DOHH2 (cell line): Measurements from ENCODE around the gene RIN3.

Experiments
- H3F3A ChIP-seq: fragments of 200-600 bp; sonication (generic), shearing (Covaris generic); 2 replicates; pipeline ENCODE4 v1.6.0; 2016; ENCODE audit warnings: antibody characterized with exemption, mild to moderate bottlenecking; ENCODE audit not compliant: control insufficient read depth, insufficient read depth
- H3K27ac ChIP-seq: fragments of 200-600 bp; sonication (generic); 2 replicates; pipeline ENCODE4 v1.5.1; 2014; ENCODE audit warnings: low read depth, mild to moderate bottlenecking, low read length, moderate library complexity
- H3K27me3 ChIP-seq: fragments of 200-600 bp; sonication (generic); 2 replicates; pipeline ENCODE4 v1.6.1; 2014; ENCODE audit warnings: mild to moderate bottlenecking, low read length, mixed read lengths; ENCODE audit not compliant: control insufficient read depth
- H3K36me3 ChIP-seq: fragments of 200-600 bp; sonication (generic); 2 replicates; pipeline ENCODE4 v1.6.1; 2014; ENCODE audit warnings: mild to moderate bottlenecking, low read length, moderate library complexity, mixed read lengths; ENCODE audit not compliant: control insufficient read depth
- H3K4me1 ChIP-seq: fragments of 200-600 bp; sonication (generic); 2 replicates; pipeline ENCODE4 v1.6.1; 2014; ENCODE audit warnings: mild to moderate bottlenecking, low read length, mixed read lengths; ENCODE audit not compliant: control insufficient read depth
- H3K4me2 ChIP-seq: fragments of 200-600 bp; sonication (generic); 2 replicates; pipeline ENCODE4 v1.6.0; 2014; ENCODE audit warnings: mild to moderate bottlenecking, low read length, moderate library complexity
- H3K4me3 ChIP-seq: fragments of 200-600 bp; sonication (generic); 2 replicates; pipeline ENCODE4 v1.5.1; 2014; ENCODE audit warnings: mild to moderate bottlenecking, low read length, mixed read lengths
- H3K79me2 ChIP-seq: fragments of 200-600 bp; sonication (generic); 2 replicates; pipeline ENCODE4 v1.6.1; 2014; ENCODE audit warnings: mild to moderate bottlenecking, low read length, mixed read lengths; ENCODE audit not compliant: control insufficient read depth
- H3K9me2 ChIP-seq: fragments of 200-600 bp; sonication (generic); replicated peaks from 2 replicates; pipeline ENCODE4 v1.6.1; 2014; ENCODE audit warnings: mild to moderate bottlenecking, low read length, mixed read lengths; ENCODE audit not compliant: control insufficient read depth
- H3K9me3 ChIP-seq: fragments of 200-600 bp; sonication (generic); 2 replicates; pipeline ENCODE4 v1.6.1; 2014; ENCODE audit warnings: antibody characterized with exemption, low read length, mixed read lengths; ENCODE audit not compliant: control insufficient read depth, insufficient read depth
- H4K20me1 ChIP-seq: fragments of 200-600 bp; sonication (generic); 2 replicates; pipeline ENCODE4 v1.6.0; 2014; ENCODE audit warnings: low read depth, mild to moderate bottlenecking, antibody characterized with exemption, low read length, moderate library complexity; ENCODE audit not compliant: control insufficient read depth, insufficient read depth
- EZH2phosphoT487 ChIP-seq: fragments of 200-600 bp; sonication (generic); IDR thresholded peaks from 2 replicates; pipeline ENCODE4 v1.6.1; 2017; ENCODE audit warnings: borderline replicate concordance, mild to moderate bottlenecking, antibody characterized with exemption, low read length, moderate library complexity, mixed read lengths
- TF ChIP-seq, protein P1 (sequence below): fragments of 200-600 bp; sonication (generic); IDR thresholded peaks from one replicate; pipeline ENCODE4 v1.5.1; 2014; ENCODE audit warnings: antibody characterized with exemption, mild to moderate bottlenecking, low read depth, low read length; ENCODE audit not compliant: poor library complexity, severe bottlenecking

Gene RIN3

DNA sequence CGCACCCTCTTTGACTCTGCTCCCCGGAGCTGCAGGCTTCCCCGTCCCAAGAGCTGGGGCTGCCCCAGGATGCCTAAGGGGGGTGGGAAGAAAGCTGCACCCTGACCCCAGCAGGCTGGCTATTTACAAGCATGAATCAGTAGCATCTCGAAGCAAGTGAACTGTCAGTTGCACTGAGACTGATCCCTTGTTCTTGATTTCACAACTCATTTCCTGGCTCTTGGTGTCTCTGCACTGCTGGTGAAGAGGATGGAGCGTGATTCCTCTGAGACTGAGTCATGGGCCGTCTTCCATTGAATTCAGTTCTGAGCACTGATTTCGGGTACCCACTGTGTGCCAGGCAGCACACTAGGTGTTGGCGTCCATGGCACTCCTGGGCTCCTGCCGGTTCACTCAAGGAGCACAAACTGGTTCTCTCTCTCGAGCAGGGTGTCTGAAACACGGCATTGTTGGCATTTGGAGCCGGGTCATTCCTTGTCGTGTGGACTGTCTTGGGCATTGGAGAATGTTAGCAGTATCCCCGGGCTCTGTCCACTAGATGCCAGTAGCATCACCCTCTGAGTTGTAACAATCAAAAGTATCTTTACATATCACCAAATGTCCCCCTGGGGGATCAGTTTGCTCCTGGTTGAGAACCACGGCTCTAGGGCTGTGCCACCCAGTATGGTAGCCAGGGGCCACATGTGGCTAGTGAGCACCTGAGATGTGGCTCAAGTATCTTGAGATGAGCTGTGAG is 86.9 kb downstream of the RIN3 start:
- Histone ChIP-seq H3F3A (no peaks in the 10 kb centered on the region), H3K9me3 (no peaks in the 10 kb centered on the region), H3K9me2 (no peaks in the 10 kb centered on the region), H3K27ac (no peak overlapping the region), H3K79me2 (no peaks in the 10 kb centered on the region), H3K36me3 (no peaks in the 10 kb centered on the region), H3K4me2 (no peak overlapping the region), H4K20me1 (no peaks in the 10 kb centered on the region), H3K4me1 (no peaks in the 10 kb centered on the region), H3K27me3 (peaks cover 10% of the 10 kb centered on the region; the same call in 1 of the 2 replicates), H3K4me3 (no peak overlapping the region)
- TF ChIP-seq, protein P1, sequence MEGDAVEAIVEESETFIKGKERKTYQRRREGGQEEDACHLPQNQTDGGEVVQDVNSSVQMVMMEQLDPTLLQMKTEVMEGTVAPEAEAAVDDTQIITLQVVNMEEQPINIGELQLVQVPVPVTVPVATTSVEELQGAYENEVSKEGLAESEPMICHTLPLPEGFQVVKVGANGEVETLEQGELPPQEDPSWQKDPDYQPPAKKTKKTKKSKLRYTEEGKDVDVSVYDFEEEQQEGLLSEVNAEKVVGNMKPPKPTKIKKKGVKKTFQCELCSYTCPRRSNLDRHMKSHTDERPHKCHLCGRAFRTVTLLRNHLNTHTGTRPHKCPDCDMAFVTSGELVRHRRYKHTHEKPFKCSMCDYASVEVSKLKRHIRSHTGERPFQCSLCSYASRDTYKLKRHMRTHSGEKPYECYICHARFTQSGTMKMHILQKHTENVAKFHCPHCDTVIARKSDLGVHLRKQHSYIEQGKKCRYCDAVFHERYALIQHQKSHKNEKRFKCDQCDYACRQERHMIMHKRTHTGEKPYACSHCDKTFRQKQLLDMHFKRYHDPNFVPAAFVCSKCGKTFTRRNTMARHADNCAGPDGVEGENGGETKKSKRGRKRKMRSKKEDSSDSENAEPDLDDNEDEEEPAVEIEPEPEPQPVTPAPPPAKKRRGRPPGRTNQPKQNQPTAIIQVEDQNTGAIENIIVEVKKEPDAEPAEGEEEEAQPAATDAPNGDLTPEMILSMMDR = no peak
- no peak for TF ChIP-seq EZH2phosphoT487

DNA sequence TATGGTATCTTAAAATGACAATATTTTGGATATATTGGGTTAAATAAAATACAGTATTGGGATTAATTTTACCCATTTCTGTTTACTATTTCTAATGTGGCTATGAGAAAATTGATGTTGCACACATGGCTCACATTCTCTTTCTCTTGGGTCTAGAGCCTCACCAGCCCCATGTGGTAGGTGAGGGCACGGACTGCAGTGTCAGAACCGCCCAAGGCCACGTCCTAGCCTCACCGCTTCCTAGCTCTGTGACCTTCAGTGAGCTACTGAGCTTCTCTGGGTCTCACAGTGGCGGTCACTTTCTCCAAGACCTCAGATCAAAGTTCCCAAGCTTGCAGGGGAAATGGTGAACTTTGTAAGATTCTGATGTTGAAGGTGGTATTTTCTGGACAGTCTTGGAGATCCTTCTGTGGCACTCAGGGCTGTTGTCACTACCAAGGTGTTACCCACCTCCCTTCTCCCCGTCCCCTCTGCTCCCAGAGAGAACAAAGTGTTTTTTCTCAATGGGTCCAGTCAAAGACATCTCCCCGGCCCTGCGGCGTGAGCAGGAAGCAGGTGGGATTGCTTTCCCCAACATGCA is 87.6 kb downstream of the RIN3 start:
- Histone ChIP-seq H3K4me1 (no peaks in the 10 kb centered on the region), H3F3A (no peaks in the 10 kb centered on the region), H3K9me2 (no peaks in the 10 kb centered on the region), H3K4me2 (no peak overlapping the region), H3K4me3 (no peak overlapping the region), H3K36me3 (no peaks in the 10 kb centered on the region), H3K27ac (no peak overlapping the region), H3K9me3 (no peaks in the 10 kb centered on the region), H3K79me2 (no peaks in the 10 kb centered on the region), H4K20me1 (no peaks in the 10 kb centered on the region), H3K27me3 (peaks cover 8% of the 10 kb centered on the region; the same call in 1 of the 2 replicates)
- no peak for TF ChIP-seq EZH2phosphoT487
- TF ChIP-seq, protein P1 = no peak

DNA sequence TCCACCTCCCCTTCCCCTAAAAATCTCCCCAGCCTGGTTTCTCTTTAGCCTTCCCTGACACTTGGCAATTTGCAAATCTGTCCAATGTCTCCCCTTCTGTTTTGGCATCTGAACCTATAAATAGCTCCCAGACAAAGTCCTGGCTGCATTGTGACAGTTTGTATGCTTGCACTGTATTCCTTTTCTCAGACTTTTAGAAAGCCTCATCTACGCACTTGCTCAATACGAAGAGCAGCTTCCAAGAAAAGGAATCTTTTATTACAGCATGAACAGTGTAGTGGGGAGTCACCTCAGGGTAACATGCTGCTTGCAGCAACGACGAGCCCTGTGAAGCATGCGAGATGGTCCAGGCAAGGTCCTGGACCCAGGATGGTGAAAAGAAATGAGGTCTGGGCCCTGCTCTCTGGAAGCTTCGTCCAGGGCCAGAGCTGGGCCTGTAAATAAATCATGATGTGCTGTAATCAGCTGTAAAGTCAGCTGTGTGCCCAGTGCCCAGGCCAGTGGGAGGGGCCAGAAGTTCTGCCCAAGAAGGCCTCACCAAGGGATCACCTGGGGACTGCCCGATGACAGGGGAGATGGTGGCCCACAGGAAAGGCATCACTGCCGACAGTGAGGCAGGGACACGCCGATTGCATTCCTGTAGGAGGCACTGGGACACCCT is 88.3 kb downstream of the RIN3 start:
- H3K9me2 ChIP-seq = no peaks in the 10 kb centered on the region
- no peak overlapping the region for H3K4me2 ChIP-seq
- H3K4me3 ChIP-seq = no peak overlapping the region
- no peaks in the 10 kb centered on the region for H3F3A ChIP-seq
- H3K27ac ChIP-seq = no peak overlapping the region
- no peaks in the 10 kb centered on the region for H4K20me1 ChIP-seq
- H3K79me2 ChIP-seq = no peaks in the 10 kb centered on the region
- no peaks in the 10 kb centered on the region for H3K4me1 ChIP-seq
- no peaks in the 10 kb centered on the region for H3K9me3 ChIP-seq
- TF ChIP-seq EZH2phosphoT487 = no peak
- TF ChIP-seq, protein P1 = no peak
- H3K27me3 ChIP-seq = peaks cover 8% of the 10 kb centered on the region; the same call in 1 of the 2 replicates
- H3K36me3 ChIP-seq = no peaks in the 10 kb centered on the region
